Dedifferentiated amniotic fluid mesenchymal stem cell (primary cell): ENCODE data around the gene CDH2.

Source experiments
- DNase-seq: peaks from one replicate; pipeline ENCODE4 v3.0.0-alpha.2; 2016; ENCODE audit errors: extremely low spot score

CDH2 gene

GRCh38 chr18:28127763-28128658, 48.9 kb downstream of the CDH2 start:
- DNase-seq = no peak

- DNase-seq = no peak
Measured at GRCh38 chr18:28127228-28127627, 49.7 kb downstream of the CDH2 start.

- DNase-seq = no peak
Measured at GRCh38 chr18:28126768-28127167, 50.2 kb downstream of the CDH2 start.

GRCh38 chr18:28125051-28125450, 51.9 kb downstream of the CDH2 start:
- no peak for DNase-seq

- no peak for DNase-seq
Measured at GRCh38 chr18:28124131-28125029, 52.5 kb downstream of the CDH2 start.

GRCh38 chr18:28123401-28124030, 53.4 kb downstream of the CDH2 start:
- DNase-seq = no peak

- DNase-seq = no peak
Measured at GRCh38 chr18:28120828-28121515, 56.0 kb downstream of the CDH2 start.

GRCh38 chr18:28116461-28116860, 60.5 kb downstream of the CDH2 start:
- no peak for DNase-seq

- DNase-seq = peak; percentile 54
Measured at GRCh38 chr18:28115149-28115550, 61.8 kb downstream of the CDH2 start.

- no peak for DNase-seq
Measured at GRCh38 chr18:28114472-28114871, 62.5 kb downstream of the CDH2 start.

GRCh38 chr18:28113271-28114029, 63.5 kb downstream of the CDH2 start:
- DNase-seq = no peak

GRCh38 chr18:28112056-28112470, 64.9 kb downstream of the CDH2 start:
- peak; percentile 55 for DNase-seq

- no peak for DNase-seq
Measured at GRCh38 chr18:28110924-28111323, 66.0 kb downstream of the CDH2 start.

GRCh38 chr18:28109781-28110560, 67.0 kb downstream of the CDH2 start:
- DNase-seq = peak; percentile 43

GRCh38 chr18:28108814-28109213, 68.1 kb downstream of the CDH2 start:
- no peak for DNase-seq

- DNase-seq = no peak
Measured at GRCh38 chr18:28108254-28108653, 68.7 kb downstream of the CDH2 start.

- DNase-seq = no peak
Measured at GRCh38 chr18:28099237-28099636, 77.7 kb downstream of the CDH2 start.

- DNase-seq = no peak
Measured at GRCh38 chr18:28095631-28096030, 81.3 kb downstream of the CDH2 start.

- no peak for DNase-seq
Measured at GRCh38 chr18:28095041-28095440, 81.9 kb downstream of the CDH2 start.

GRCh38 chr18:28091197-28091596, 85.7 kb downstream of the CDH2 start:
- no peak for DNase-seq
